Stomach (tissue), 9 donors: ENCODE results near the gene UBL3. TPM values are rescaled to one million over a fixed set of nuclear protein-coding genes. Genes with fewer than 3 reads are reported as not detected.

Source experiments
- DNase-seq, 2 donors: peaks; one replicate each; pipeline versions ENCODE4 v3.0.0 to v3.0.0-alpha.2; 2013 to 2019
- H3K27ac ChIP-seq, 5 donors: fragments of 200-600 bp in 4 of 5; sonication (generic) in 4 of 5; one replicate each; pipeline ENCODE4 v1.5.1; 2013 to 2019; ENCODE audit warnings: mild to moderate bottlenecking in 1 of 5, moderate library complexity in 1 of 5
- H3K27me3 ChIP-seq, 3 donors: fragments of 200-600 bp; sonication (generic); one replicate each; pipeline ENCODE4 v1.5.1; 2017 to 2019; ENCODE audit warnings: mixed run types in 1 of 3
- H3K36me3 ChIP-seq, 4 donors: fragments of 200-600 bp; sonication (generic); 1 replicate in 3 of 4; 2 replicates in 1 of 4; pipeline ENCODE4 v1.5.1; 2016 to 2019
- H3K4me1 ChIP-seq, 4 donors: fragments of 200-600 bp; sonication (generic); one replicate each; pipeline ENCODE4 v1.5.1; 2016 to 2019
- H3K4me3 ChIP-seq, 4 donors: fragments of 200-600 bp; sonication (generic) in 3 of 4; one replicate each; pipeline ENCODE4 v1.5.1; 2016 to 2019; ENCODE audit warnings: mild to moderate bottlenecking in 1 of 4
- H3K9me3 ChIP-seq, 4 donors: fragments of 200-600 bp; sonication (generic); one replicate each; pipeline ENCODE4 v1.5.1; 2016 to 2019
- EP300 ChIP-seq: sonication (generic); formaldehyde crosslinking; IDR thresholded peaks from one replicate; pipeline ENCODE4 v1.6.1; 2017; ENCODE audit warnings: antibody characterized with exemption
- POLR2A ChIP-seq, 4 donors: fragments of 450-650 bp; IDR thresholded peaks; one replicate each; pipeline ENCODE4 v1.6.1; 2016; ENCODE audit warnings: antibody characterized with exemption in 4 of 4, control low read depth in 2 of 4, mild to moderate bottlenecking in 1 of 4, moderate library complexity in 1 of 4
- POLR2AphosphoS5 ChIP-seq, 3 donors: sonication (generic); formaldehyde crosslinking; IDR thresholded peaks; one replicate each; pipeline ENCODE4 v1.6.1; 2016; ENCODE audit warnings: antibody characterized with exemption in 3 of 3
- whole genome bisulfite sequencing, 5 donors: extraction: QIAGEN DNeasy Blood & Tissue Kit in 3 of 5; methylation state at CpG; one replicate each; pipeline versions ENCODE4 v1.1.5 to v1.1.7; 2013 to 2018; 5-methylcytosine and 5-hydroxymethylcytosine counted together
- intact Hi-C: fragments of 100-400 bp; cut with DNase I; formaldehyde crosslinking; loops from one replicate; pipeline ENCODE4 v1.15.1; 2023; ENCODE audit warnings: low total_unique reads
- polyA plus RNA-seq, 3 donors: library from polyadenylated mRNA; stranded (reverse); fragments of 200-250 nt; gene quantifications; one replicate each; pipeline ENCODE4 v1.2.3, GENCODE V29; 2013
- total RNA-seq, 5 donors: library from RNA; depleted of rRNA; stranded (reverse); fragments of >200 nt; gene quantifications; one replicate each; pipeline versions ENCODE4 v1.1.0 to v1.2.3, GENCODE V29; 2014 to 2016
- TF ChIP-seq, protein P1 (sequence below), 7 experiments: fragments of 450-650 bp in 4 of 7; fragments of 200-600 bp in 3 of 7; sonication (generic) in 3 of 7; IDR thresholded peaks; one replicate each; pipeline ENCODE4 v1.5.1; 2016 to 2019; ENCODE audit warnings: antibody characterized with exemption in 7 of 7, control low read depth in 2 of 7, mild to moderate bottlenecking in 1 of 7
- donor health status: healthy with polysubstance abuse.
- donor health status: Bipolar disorder and iron deficiency.
- donor health status: healthy.

The UBL3 gene
- total and polyA plus RNA-seq, 8 donors = 21.5 to 115 (median 42.3) TPM

DNA sequence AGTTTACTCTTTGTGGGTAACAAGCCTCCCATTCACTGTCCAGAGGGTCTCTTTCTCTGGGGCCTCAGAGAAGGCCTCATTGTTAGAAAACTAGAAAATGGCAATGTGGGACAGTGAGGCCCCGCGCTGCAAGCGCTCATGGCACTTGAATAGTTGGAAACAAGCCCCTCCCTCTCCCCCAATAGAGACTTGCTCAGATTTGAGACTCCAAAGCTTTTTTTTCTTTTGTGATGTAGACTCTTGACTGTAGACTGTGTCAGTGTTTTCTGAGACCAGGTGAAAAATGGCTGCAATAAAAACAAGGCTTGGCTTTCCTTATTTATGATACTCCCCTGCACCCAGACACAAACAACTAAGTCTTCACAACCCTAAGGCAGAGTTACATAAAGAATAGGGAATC lies 38.7 kb upstream of the UBL3 start:
- no peak for DNase-seq
- intact Hi-C loops = no loop called here
- H3K9me3 ChIP-seq = no peaks in the 10 kb centered on the region
- no peak overlapping the region for H3K4me3 ChIP-seq
- H3K36me3 ChIP-seq = no peaks in the 10 kb centered on the region
- H3K27me3 ChIP-seq = no peaks in the 10 kb centered on the region
- 93 to 98% (median 97%) methylated on average over 3 of the region's 3 CpGs for WGBS, 5 donors
- H3K4me1 ChIP-seq = peaks cover 0 to 8% (median 3%) of the 10 kb centered on the region in 4 donors
- TF ChIP-seq EP300 = no peak
- TF ChIP-seq POLR2AphosphoS5 (IDR thresholded peaks at IDR 0.05) = no peak
- H3K27ac ChIP-seq = no peak overlapping the region

DNA sequence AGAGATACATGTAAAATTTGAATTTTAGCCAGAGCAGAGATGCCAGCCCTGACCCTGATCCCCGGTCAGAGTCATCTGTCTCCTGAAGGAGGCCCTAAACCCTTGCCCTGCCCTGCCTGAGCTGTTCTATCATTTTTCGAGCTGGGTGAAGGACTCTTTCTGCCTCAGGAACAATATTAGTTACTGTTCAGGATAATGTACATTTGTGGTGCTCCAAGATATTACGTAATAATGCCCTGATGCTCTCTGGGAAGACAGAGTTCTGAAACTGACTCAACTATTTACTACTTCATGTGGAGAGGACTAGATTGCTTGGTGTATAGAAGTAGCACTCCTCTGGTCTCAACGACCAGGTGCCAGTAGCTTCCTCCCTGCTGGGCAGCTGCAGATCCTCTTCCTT lies 37.9 kb upstream of the UBL3 start:
- no peak for TF ChIP-seq EP300
- no peak for TF ChIP-seq POLR2A (IDR thresholded peaks at IDR 0.05)
- TF ChIP-seq POLR2AphosphoS5 (IDR thresholded peaks at IDR 0.05) = no peak
- TF ChIP-seq, protein P1, sequence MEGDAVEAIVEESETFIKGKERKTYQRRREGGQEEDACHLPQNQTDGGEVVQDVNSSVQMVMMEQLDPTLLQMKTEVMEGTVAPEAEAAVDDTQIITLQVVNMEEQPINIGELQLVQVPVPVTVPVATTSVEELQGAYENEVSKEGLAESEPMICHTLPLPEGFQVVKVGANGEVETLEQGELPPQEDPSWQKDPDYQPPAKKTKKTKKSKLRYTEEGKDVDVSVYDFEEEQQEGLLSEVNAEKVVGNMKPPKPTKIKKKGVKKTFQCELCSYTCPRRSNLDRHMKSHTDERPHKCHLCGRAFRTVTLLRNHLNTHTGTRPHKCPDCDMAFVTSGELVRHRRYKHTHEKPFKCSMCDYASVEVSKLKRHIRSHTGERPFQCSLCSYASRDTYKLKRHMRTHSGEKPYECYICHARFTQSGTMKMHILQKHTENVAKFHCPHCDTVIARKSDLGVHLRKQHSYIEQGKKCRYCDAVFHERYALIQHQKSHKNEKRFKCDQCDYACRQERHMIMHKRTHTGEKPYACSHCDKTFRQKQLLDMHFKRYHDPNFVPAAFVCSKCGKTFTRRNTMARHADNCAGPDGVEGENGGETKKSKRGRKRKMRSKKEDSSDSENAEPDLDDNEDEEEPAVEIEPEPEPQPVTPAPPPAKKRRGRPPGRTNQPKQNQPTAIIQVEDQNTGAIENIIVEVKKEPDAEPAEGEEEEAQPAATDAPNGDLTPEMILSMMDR (IDR thresholded peaks at IDR 0.05) = no peak
- Histone ChIP-seq H3K27me3 (no peaks in the 10 kb centered on the region), H3K27ac (no peak overlapping the region), H3K36me3 (no peaks in the 10 kb centered on the region), H3K4me1 (peaks cover 0 to under 1% (median 0%) of the 10 kb centered on the region in 4 donors), H3K9me3 (no peaks in the 10 kb centered on the region), H3K4me3 (no peak overlapping the region)
- intact Hi-C loops = no loop called here
- 76 to 86% (median 84%) methylated on average over 4 of the region's 4 CpGs for WGBS, 5 donors
- DNase-seq = no peak

DNA sequence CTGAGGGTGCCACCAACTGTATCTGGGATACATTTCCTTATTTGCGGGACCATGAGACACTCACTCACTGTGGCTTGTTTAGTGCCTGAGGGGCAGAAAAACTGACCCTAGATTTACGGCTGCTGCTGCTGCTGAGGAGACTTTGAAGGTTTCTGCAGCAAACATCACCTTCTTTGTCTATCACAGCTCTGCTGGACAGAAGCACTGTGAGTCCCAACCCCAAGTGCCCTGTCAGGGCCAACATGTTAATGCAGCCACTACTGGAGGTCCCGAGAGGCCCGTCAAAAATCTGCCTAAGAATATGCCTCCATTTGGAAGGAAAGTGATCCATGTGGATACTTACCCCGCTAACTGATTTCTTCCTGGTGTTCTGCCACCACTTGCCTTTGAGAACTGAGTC lies 37.3 kb upstream of the UBL3 start:
- WGBS, 5 donors = 72 to 80% (median 77%) methylated on average over 5 of the region's 5 CpGs
- no peaks in the 10 kb centered on the region for H3K27me3 ChIP-seq
- no peak overlapping the region for H3K4me3 ChIP-seq
- no peaks in the 10 kb centered on the region for H3K9me3 ChIP-seq
- H3K36me3 ChIP-seq = no peaks in the 10 kb centered on the region
- no peak for TF ChIP-seq EP300
- intact Hi-C loops = no loop called here
- H3K4me1 ChIP-seq = no peaks in the 10 kb centered on the region
- DNase-seq = no peak
- H3K27ac ChIP-seq = no peak overlapping the region

DNA sequence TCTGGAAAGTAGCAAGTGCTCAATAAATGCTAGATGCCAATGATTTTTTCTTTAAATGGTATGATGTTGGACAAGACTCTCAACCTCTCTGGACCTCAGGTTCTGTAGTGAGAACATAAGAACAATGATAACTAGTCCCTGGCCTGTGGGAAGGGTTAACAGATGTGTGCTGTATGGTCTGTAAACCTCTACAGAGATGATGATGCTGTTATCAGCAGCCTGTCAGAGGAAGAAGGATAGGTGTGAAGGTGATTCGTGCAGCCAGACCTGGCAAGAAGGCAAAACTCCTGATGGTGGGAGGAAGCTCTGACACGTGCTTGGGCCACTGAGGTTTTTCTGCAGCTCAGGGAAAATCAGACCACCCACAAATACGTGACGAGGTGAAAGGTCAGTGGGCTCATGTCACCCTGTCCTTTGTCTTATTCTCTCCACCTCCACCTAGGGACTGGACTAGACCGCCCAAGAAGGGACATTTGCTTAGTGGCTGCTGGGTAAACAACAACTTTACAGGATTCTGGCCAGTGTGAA lies 36.7 kb upstream of the UBL3 start:
- Histone ChIP-seq H3K27ac (no peak overlapping the region), H3K27me3 (no peaks in the 10 kb centered on the region), H3K4me1 (no peaks in the 10 kb centered on the region), H3K4me3 (no peak overlapping the region), H3K9me3 (no peaks in the 10 kb centered on the region), H3K36me3 (no peaks in the 10 kb centered on the region)
- peak in 1 of 2 donors; percentile 34 for DNase-seq
- TF ChIP-seq, protein P1 (IDR thresholded peaks at IDR 0.05) = no peak
- TF ChIP-seq POLR2A (IDR thresholded peaks at IDR 0.05) (no peak), EP300 (no peak), POLR2AphosphoS5 (IDR thresholded peaks at IDR 0.05) (no peak)
- 37 to 57% (median 47%) methylated on average over 5 of the region's 5 CpGs for WGBS, 5 donors
- intact Hi-C loops = no loop called here

DNA sequence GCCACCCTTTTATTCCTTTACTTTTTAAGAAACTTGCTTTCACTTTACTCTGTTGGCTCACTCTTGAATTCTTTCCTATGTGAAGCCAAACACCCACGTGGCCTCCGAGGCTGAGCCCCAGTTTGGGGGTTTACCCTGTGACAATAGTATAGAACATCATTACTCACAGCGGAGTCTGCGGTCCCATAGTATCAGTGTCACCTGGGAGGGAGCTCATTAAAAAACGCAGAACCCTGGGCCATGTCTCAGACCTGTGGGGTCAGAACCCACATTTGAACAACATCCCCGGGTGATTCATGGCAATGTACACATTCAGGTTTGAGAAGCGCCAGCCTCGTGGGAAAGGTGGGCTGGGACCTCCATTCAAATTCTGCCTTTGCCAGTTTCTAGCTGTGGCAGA lies 36.0 kb upstream of the UBL3 start:
- 79 to 86% (median 83%) methylated on average over 8 of the region's 8 CpGs for WGBS, 5 donors
- TF ChIP-seq, protein P1 (IDR thresholded peaks at IDR 0.05) = no peak
- TF ChIP-seq EP300 (no peak), POLR2A (IDR thresholded peaks at IDR 0.05) (no peak), POLR2AphosphoS5 (IDR thresholded peaks at IDR 0.05) (no peak)
- H3K4me3 ChIP-seq = no peak overlapping the region
- H3K27ac ChIP-seq = no peak overlapping the region
- no peaks in the 10 kb centered on the region for H3K36me3 ChIP-seq
- no peaks in the 10 kb centered on the region for H3K9me3 ChIP-seq
- DNase-seq = no peak
- H3K27me3 ChIP-seq = no peaks in the 10 kb centered on the region
- H3K4me1 ChIP-seq = no peaks in the 10 kb centered on the region
- intact Hi-C loops = no loop called here
